GM12872 (cell line): ENCODE measurements around the gene SLC25A28.

Experiments
- CTCF ChIP-seq: IDR thresholded peaks from 3 replicates; pipeline ENCODE4 v1.5.1; 2011; ENCODE audit warnings: low read depth, mild to moderate bottlenecking, low read length, moderate library complexity; ENCODE audit not compliant: insufficient read depth

SLC25A28 gene

GRCh38 chr10:99659031-99659867, 39.0 kb upstream of the SLC25A28 start, which contains the start of gene ENTPD7:
TSS of gene ENTPD7 (plus strand) at chr10:99659509. CDS start at chr10:99659957, 448 bp downstream.
- TF ChIP-seq CTCF, result no peak

GRCh38 chr10:99658622-99659030, 38.4 kb upstream of the SLC25A28 start:
- no peak for TF ChIP-seq CTCF

GRCh38 chr10:99656199-99657064, 36.2 kb upstream of the SLC25A28 start:
- TF ChIP-seq CTCF, result no peak

GRCh38 chr10:99654390-99655175, 34.3 kb upstream of the SLC25A28 start:
- TF ChIP-seq CTCF, result no peak

- TF ChIP-seq CTCF, result no peak
These were observed 32.7 kb upstream of the SLC25A28 start for GRCh38 chr10:99652800-99653390.

- TF ChIP-seq CTCF, result no peak
These were observed 28.5 kb upstream of the SLC25A28 start for GRCh38 chr10:99648717-99649116.
